Thoracic aorta (tissue), 2 donors: ENCODE results near the gene MOGAT1. TPM values are rescaled to one million over a fixed set of nuclear protein-coding genes. Genes with fewer than 3 reads are reported as not detected.

Source experiments
- ATAC-seq: fragments of 150-250 bp; one replicate; pipeline ENCODE4 v1.8.0; 2017; ENCODE audit warnings: low read depth; ENCODE audit not compliant: insufficient number of reproducible peaks, low FRiP score
- DNase-seq: peaks from one replicate; pipeline ENCODE4 v3.0.0-alpha.2; 2020; ENCODE audit warnings: low spot score
- H3K27ac ChIP-seq, 2 donors: fragments of 200-600 bp; sonication (generic); 1 replicate in 1 of 2; 2 replicates in 1 of 2; pipeline ENCODE4 v1.5.1; 2016; ENCODE audit warnings: mild to moderate bottlenecking in 2 of 2, moderate library complexity in 2 of 2
- H3K27me3 ChIP-seq: fragments of 200-600 bp; sonication (generic); replicated peaks from 2 replicates; pipeline ENCODE4 v1.6.0; 2016; ENCODE audit warnings: mild to moderate bottlenecking; ENCODE audit not compliant: insufficient read depth
- H3K36me3 ChIP-seq: fragments of 200-600 bp; sonication (generic); one replicate; pipeline ENCODE4 v1.5.1; 2016
- H3K4me1 ChIP-seq, 2 donors: fragments of 200-600 bp; sonication (generic); 1 replicate in 1 of 2; 2 replicates in 1 of 2; pipeline versions ENCODE4 v1.5.1 to v1.6.0; 2016; ENCODE audit warnings: low read depth in 2 of 2, mild to moderate bottlenecking in 1 of 2; ENCODE audit not compliant: control insufficient read depth in 1 of 2
- H3K4me3 ChIP-seq: fragments of 200-600 bp; sonication (generic); 2 replicates; pipeline ENCODE4 v1.5.1; 2016; ENCODE audit warnings: mild to moderate bottlenecking
- H3K9me3 ChIP-seq: fragments of 200-600 bp; sonication (generic); 2 replicates; pipeline ENCODE4 v1.5.1; 2016
- CTCF ChIP-seq: fragments of 200-600 bp; sonication (generic); IDR thresholded peaks from one replicate; pipeline ENCODE4 v1.5.1; 2019; ENCODE audit warnings: antibody characterized with exemption
- total RNA-seq, 2 donors: library from RNA; depleted of rRNA; stranded (reverse); fragments of >200 nt; gene quantifications; one replicate each; pipeline versions ENCODE4 v1.1.0 to v1.2.3, GENCODE V29; 2016

The MOGAT1 gene
- total RNA-seq, 2 donors from 2014 or later: not detected

GRCh38 chr2:222709191-222709891 lies 37.9 kb downstream of the MOGAT1 start:
- H3K4me3 ChIP-seq: peak overlapping the region; percentile 61
- no peaks in the 10 kb centered on the region for H3K9me3 ChIP-seq
- peak overlapping the region; percentile 88 to 90 for H3K27ac ChIP-seq
- peaks cover 14 to 76% of the 10 kb centered on the region in 2 donors for H3K4me1 ChIP-seq
- ATAC-seq (peak; percentile 67), DNase-seq (peak; percentile 67)
- no peaks in the 10 kb centered on the region for H3K27me3 ChIP-seq
- H3K36me3 ChIP-seq: no peaks in the 10 kb centered on the region
- no peak for TF ChIP-seq CTCF

GRCh38 chr2:222710736-222711135 lies 39.3 kb downstream of the MOGAT1 start:
- no peak for DNase-seq
- Histone ChIP-seq H3K36me3 (no peaks in the 10 kb centered on the region), H3K27ac (peak overlapping the region; percentile 88 to 90), H3K4me1 (peaks cover 18 to 73% of the 10 kb centered on the region in 2 donors), H3K27me3 (no peaks in the 10 kb centered on the region), H3K9me3 (no peaks in the 10 kb centered on the region), H3K4me3 (no peak overlapping the region)
- TF ChIP-seq CTCF: no peak
- no peak for ATAC-seq

- DNase-seq (no peak), ATAC-seq (no peak)
- Histone ChIP-seq H3K27ac (peak overlapping the region; percentile 79 to 90), H3K36me3 (no peaks in the 10 kb centered on the region), H3K4me1 (peaks cover 18 to 71% of the 10 kb centered on the region in 2 donors), H3K9me3 (no peaks in the 10 kb centered on the region), H3K27me3 (no peaks in the 10 kb centered on the region), H3K4me3 (no peak overlapping the region)
- TF ChIP-seq CTCF: no peak
These were observed 40.0 kb downstream of the MOGAT1 start for GRCh38 chr2:222711315-222711940.

- no peaks in the 10 kb centered on the region for H3K36me3 ChIP-seq
- H3K27me3 ChIP-seq: no peaks in the 10 kb centered on the region
- peak overlapping the region; percentile 79 to 90 for H3K27ac ChIP-seq
- H3K4me1 ChIP-seq: peaks cover 18 to 56% of the 10 kb centered on the region in 2 donors
- DNase-seq (no peak), ATAC-seq (no peak)
- H3K4me3 ChIP-seq: peak overlapping the region; percentile 38
- no peaks in the 10 kb centered on the region for H3K9me3 ChIP-seq
- TF ChIP-seq CTCF: no peak
These were observed 41.5 kb downstream of the MOGAT1 start for GRCh38 chr2:222713002-222713401.

- peak; percentile 71 for ATAC-seq
- H3K4me3 ChIP-seq: peak overlapping the region; percentile 38
- peak overlapping the region; percentile 79 to 90 for H3K27ac ChIP-seq
These were observed 43.1 kb downstream of the MOGAT1 start for GRCh38 chr2:222714361-222715241.

More at GRCh38 chr2:222714361-222715241, 43.1 kb downstream of the MOGAT1 start:
- no peak for TF ChIP-seq CTCF
- peak; percentile 31 for DNase-seq
- Histone ChIP-seq H3K36me3 (no peaks in the 10 kb centered on the region), H3K4me1 (peaks cover 14 to 42% of the 10 kb centered on the region in 2 donors), H3K9me3 (no peaks in the 10 kb centered on the region), H3K27me3 (no peaks in the 10 kb centered on the region)
